GM21423 (cell line): ENCODE measurements around the gene MAP4K3.
A peak's percentile ranks its signal among the peaks of the same experiment; 100 is the strongest.

Experiments used
- ATAC-seq: cut with Tn5 transposase; IDR thresholded peaks from one replicate; pipeline ENCODE4 v1.9.1; 2021; ENCODE audit warnings: mild to moderate bottlenecking, moderate library complexity; ENCODE audit not compliant: unreplicated experiment

Gene MAP4K3

GRCh38 chr2:39447266-39448168 lies 10.4 kb upstream of the MAP4K3 start:
- ATAC-seq = no peak

- no peak for ATAC-seq
Measured at GRCh38 chr2:39445934-39446333, 8.8 kb upstream of the MAP4K3 start.

GRCh38 chr2:39443009-39443408 lies 5.9 kb upstream of the MAP4K3 start:
- ATAC-seq = no peak

- ATAC-seq = peak; percentile 45
Measured at GRCh38 chr2:39437522-39438296, 624 bp upstream of the MAP4K3 start.

- no peak for ATAC-seq
Measured at GRCh38 chr2:39435741-39436591, 1.1 kb downstream of the MAP4K3 start.

- no peak for ATAC-seq
Measured at GRCh38 chr2:39435234-39435633, 1.9 kb downstream of the MAP4K3 start.

GRCh38 chr2:39434233-39434897 lies 2.7 kb downstream of the MAP4K3 start:
- ATAC-seq = no peak

GRCh38 chr2:39433586-39434195 lies 3.4 kb downstream of the MAP4K3 start:
- no peak for ATAC-seq

- ATAC-seq = no peak
Measured at GRCh38 chr2:39432701-39433100, 4.4 kb downstream of the MAP4K3 start.

- ATAC-seq = no peak
Measured at GRCh38 chr2:39431592-39432316, 5.3 kb downstream of the MAP4K3 start.

GRCh38 chr2:39429746-39430145 lies 7.3 kb downstream of the MAP4K3 start:
- no peak for ATAC-seq

- ATAC-seq = no peak
Measured at GRCh38 chr2:39424951-39425350, 12.1 kb downstream of the MAP4K3 start.

GRCh38 chr2:39422700-39423099 lies 14.4 kb downstream of the MAP4K3 start:
- no peak for ATAC-seq

GRCh38 chr2:39421354-39421753 lies 15.7 kb downstream of the MAP4K3 start:
- ATAC-seq = no peak

GRCh38 chr2:39419282-39420223 lies 17.5 kb downstream of the MAP4K3 start:
- ATAC-seq = no peak

- ATAC-seq = no peak
Measured at GRCh38 chr2:39418491-39418890, 18.6 kb downstream of the MAP4K3 start.

GRCh38 chr2:39416140-39416539 lies 20.9 kb downstream of the MAP4K3 start:
- ATAC-seq = no peak

GRCh38 chr2:39413063-39413737 lies 23.9 kb downstream of the MAP4K3 start:
- no peak for ATAC-seq
